A673 (cell line): ENCODE results near the gene CRACR2B. TPM values are rescaled to one million over a fixed set of nuclear protein-coding genes. Genes with fewer than 3 reads are reported as not detected.

Experiments used
- BruUV-seq: library from RNA; stranded (reverse); fragments of 400-500 nt; replicated peaks from 2 replicates; lab custom pipeline; 2021; lab: Mats Ljungman, UMichigan
- CTCF ChIA-PET: fragments of 300-600 bp; sonication (Branson Sonifier 250); formaldehyde crosslinking; loops from one replicate; lab custom pipeline; 2022; ENCODE audit warnings: antibody characterized with exemption; lab: Charles Lee
- POLR2A ChIA-PET: fragments of 300-600 bp; sonication (Branson Sonifier 250); formaldehyde crosslinking; loops from one replicate; lab custom pipeline; 2022; ENCODE audit warnings: antibody characterized with exemption; ENCODE audit not compliant: low non-redundant PET; lab: Charles Lee
- DNase-seq: peaks from one replicate; pipeline ENCODE4 v3.0.0-alpha.2; 2015; ENCODE audit warnings: low spot score
- H3K27ac ChIP-seq: fragments of 200-600 bp; sonication (generic); 2 replicates; pipeline ENCODE4 v1.5.1; 2016; ENCODE audit warnings: mixed run types, low read depth, mild to moderate bottlenecking, mixed read lengths, antibody characterized with exemption, low read length; ENCODE audit not compliant: poor library complexity, severe bottlenecking
- H3K27me3 ChIP-seq: fragments of 200-600 bp; sonication (generic); replicated peaks from 2 replicates; pipeline ENCODE4 v1.6.1; 2017; ENCODE audit warnings: mixed run types, low read depth, mild to moderate bottlenecking, mixed read lengths, antibody characterized with exemption, low read length; ENCODE audit not compliant: insufficient read depth, poor library complexity
- H3K36me3 ChIP-seq: fragments of 200-600 bp; sonication (generic); 2 replicates; pipeline ENCODE4 v1.6.1; 2016; ENCODE audit warnings: mixed run types, mild to moderate bottlenecking, mixed read lengths, antibody characterized with exemption, low read length; ENCODE audit not compliant: insufficient read depth, poor library complexity, severe bottlenecking
- H3K4me1 ChIP-seq: fragments of 200-600 bp; sonication (generic); 2 replicates; pipeline ENCODE4 v1.6.1; 2017; ENCODE audit warnings: mixed run types, mild to moderate bottlenecking, mixed read lengths, antibody characterized with exemption, low read length; ENCODE audit not compliant: insufficient read depth, poor library complexity, severe bottlenecking
- H3K4me3 ChIP-seq: fragments of 200-600 bp; sonication (generic); 2 replicates; pipeline ENCODE4 v1.5.1; 2016; ENCODE audit warnings: low read depth, mixed run types, mild to moderate bottlenecking, mixed read lengths, low read length; ENCODE audit not compliant: poor library complexity, severe bottlenecking
- H3K9me3 ChIP-seq: fragments of 200-600 bp; sonication (generic); 2 replicates; pipeline ENCODE4 v1.6.1; 2016; ENCODE audit warnings: mixed run types, low read depth, mild to moderate bottlenecking, mixed read lengths, antibody characterized with exemption, low read length; ENCODE audit not compliant: poor library complexity, severe bottlenecking
- EZH2 ChIP-seq: fragments of 200-600 bp; sonication (generic); IDR thresholded peaks from 2 replicates; pipeline ENCODE4 v1.6.1; 2017; ENCODE audit warnings: borderline replicate concordance, low read depth, mild to moderate bottlenecking, mixed read lengths, antibody characterized with exemption, low read length; ENCODE audit not compliant: poor library complexity, severe bottlenecking
- intact Hi-C: fragments of 100-400 bp; cut with micrococcal nuclease; formaldehyde crosslinking; loops from one replicate; pipeline ENCODE4 v1.10.0; 2022; ENCODE audit not compliant: unreplicated experiment
- total RNA-seq: library from RNA; stranded (reverse); gene quantifications from 2 replicates; pipeline ENCODE4 v1.2.3, GENCODE V29; 2021
- TF ChIP-seq, protein P1 (sequence below): fragments of 300-800, 200-600 bp; sonication (generic); conservative IDR thresholded peaks from 2 replicates; pipeline ENCODE4 v1.5.1; 2017; ENCODE audit warnings: low read depth, mild to moderate bottlenecking, antibody characterized with exemption, low read length, moderate library complexity, mixed read lengths

CRACR2B gene
- total RNA-seq, 1 experiment from 2014 or later: 1.1 TPM

DNA sequence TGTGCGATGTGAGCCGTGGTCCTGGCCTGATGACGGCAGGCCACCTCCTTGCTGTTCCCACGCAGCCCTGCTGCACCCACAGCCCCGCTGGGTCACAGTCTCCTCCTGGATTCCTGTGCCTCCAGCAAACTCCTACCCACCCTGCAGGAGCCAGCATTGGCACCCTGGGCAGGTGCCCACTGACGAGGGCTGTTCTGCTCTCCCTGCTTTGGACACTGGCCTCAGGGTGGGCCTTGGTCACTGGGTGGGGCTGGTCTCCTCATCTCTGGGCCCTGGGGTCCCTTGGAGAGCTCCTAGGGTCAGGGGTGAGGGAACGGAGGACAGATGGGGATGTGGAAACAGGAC lies 27.6 kb downstream of the CRACR2B start:
- CTCF ChIA-PET: no interaction called here
- POLR2A ChIA-PET: no interaction called here
- H3K27ac ChIP-seq: no peak overlapping the region
- H3K27me3 ChIP-seq: no peaks in the 10 kb centered on the region
- no peak overlapping the region for H3K4me3 ChIP-seq
- TF ChIP-seq, protein P1, sequence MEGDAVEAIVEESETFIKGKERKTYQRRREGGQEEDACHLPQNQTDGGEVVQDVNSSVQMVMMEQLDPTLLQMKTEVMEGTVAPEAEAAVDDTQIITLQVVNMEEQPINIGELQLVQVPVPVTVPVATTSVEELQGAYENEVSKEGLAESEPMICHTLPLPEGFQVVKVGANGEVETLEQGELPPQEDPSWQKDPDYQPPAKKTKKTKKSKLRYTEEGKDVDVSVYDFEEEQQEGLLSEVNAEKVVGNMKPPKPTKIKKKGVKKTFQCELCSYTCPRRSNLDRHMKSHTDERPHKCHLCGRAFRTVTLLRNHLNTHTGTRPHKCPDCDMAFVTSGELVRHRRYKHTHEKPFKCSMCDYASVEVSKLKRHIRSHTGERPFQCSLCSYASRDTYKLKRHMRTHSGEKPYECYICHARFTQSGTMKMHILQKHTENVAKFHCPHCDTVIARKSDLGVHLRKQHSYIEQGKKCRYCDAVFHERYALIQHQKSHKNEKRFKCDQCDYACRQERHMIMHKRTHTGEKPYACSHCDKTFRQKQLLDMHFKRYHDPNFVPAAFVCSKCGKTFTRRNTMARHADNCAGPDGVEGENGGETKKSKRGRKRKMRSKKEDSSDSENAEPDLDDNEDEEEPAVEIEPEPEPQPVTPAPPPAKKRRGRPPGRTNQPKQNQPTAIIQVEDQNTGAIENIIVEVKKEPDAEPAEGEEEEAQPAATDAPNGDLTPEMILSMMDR: no peak
- no peak for TF ChIP-seq EZH2
- intact Hi-C loops: loop anchor here (10.0 kb wide), 1 partner anchor 119 kb away; no protein-coding TSS in a partner anchor
- no peaks in the 10 kb centered on the region for H3K36me3 ChIP-seq
- DNase-seq: no peak
- no peaks in the 10 kb centered on the region for H3K9me3 ChIP-seq
- H3K4me1 ChIP-seq: peaks cover 11% of the 10 kb centered on the region
- no TSS peak for BruUV-seq

DNA sequence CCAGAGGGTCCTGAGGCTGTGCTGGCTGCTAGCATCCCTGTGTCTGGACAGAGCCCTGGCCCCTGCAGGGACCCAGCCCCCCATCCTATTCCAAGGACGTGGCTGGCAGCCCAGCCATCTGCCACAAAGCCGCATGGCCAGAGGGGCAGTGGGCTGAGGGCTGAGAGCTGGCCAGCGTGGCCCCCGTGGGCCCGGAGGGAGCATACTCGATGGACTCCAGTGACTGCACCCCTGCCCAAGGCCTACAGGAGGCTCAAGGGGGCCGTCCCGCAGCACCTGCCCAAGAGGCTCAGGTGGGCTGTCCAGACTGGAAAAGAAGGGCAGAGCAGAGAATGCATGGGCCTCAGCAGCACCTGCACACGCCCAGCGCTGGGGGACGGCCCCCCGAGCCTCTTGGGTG lies 28.1 kb downstream of the CRACR2B start:
- no peaks in the 10 kb centered on the region for H3K9me3 ChIP-seq
- TF ChIP-seq, protein P1: no peak
- no peak for TF ChIP-seq EZH2
- ChIA-PET CTCF (no interaction called here), POLR2A (no interaction called here)
- intact Hi-C loops: loop anchor here (10.0 kb wide), 1 partner anchor 119 kb away; no protein-coding TSS in a partner anchor
- BruUV-seq: no TSS peak
- no peak overlapping the region for H3K4me3 ChIP-seq
- DNase-seq: no peak
- H3K4me1 ChIP-seq: peaks cover 12% of the 10 kb centered on the region
- no peak overlapping the region for H3K27ac ChIP-seq
- no peaks in the 10 kb centered on the region for H3K27me3 ChIP-seq
- no peaks in the 10 kb centered on the region for H3K36me3 ChIP-seq

DNA sequence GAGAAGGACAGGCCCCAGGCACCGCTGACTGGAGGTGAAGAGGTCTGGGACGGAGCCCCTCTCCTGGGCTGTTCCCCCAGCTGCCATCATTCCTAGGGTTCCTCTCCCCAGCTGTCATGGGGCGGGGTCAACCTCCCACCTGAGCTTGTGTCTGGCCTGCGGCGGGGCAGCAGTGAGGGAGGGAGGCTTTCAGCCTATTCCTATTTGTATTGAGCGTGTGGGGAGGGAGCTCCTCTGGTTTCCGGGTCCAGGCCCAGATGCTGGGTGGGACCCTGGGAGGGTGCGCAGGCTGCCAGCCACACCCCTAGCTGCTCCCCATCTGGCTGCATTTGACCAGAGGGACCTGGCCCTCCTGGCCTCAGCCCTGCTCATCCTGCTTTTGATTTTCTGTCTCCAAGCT lies 28.7 kb downstream of the CRACR2B start:
- CTCF ChIA-PET: no interaction called here
- BruUV-seq: no TSS peak
- H3K4me1 ChIP-seq: peaks cover 15% of the 10 kb centered on the region
- no peaks in the 10 kb centered on the region for H3K27me3 ChIP-seq
- H3K27ac ChIP-seq: no peak overlapping the region
- no peak overlapping the region for H3K4me3 ChIP-seq
- no peaks in the 10 kb centered on the region for H3K36me3 ChIP-seq
- no peaks in the 10 kb centered on the region for H3K9me3 ChIP-seq
- TF ChIP-seq EZH2: no peak
- TF ChIP-seq, protein P1: no peak
- intact Hi-C loops: loop anchor here (10.0 kb wide), 1 partner anchor 118 kb away; no protein-coding TSS in a partner anchor
- no peak for DNase-seq
- POLR2A ChIA-PET: no interaction called here
